ENCODE results near the gene CDC42EP1.

- TF ChIP-seq TP53 (CRISPR knock-in tag; IDR thresholded peaks at IDR 0.05), result no peak
- TF ChIP-seq, protein P1, sequence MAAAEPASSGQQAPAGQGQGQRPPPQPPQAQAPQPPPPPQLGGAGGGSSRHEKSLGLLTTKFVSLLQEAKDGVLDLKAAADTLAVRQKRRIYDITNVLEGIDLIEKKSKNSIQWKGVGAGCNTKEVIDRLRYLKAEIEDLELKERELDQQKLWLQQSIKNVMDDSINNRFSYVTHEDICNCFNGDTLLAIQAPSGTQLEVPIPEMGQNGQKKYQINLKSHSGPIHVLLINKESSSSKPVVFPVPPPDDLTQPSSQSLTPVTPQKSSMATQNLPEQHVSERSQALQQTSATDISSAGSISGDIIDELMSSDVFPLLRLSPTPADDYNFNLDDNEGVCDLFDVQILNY (CRISPR knock-in tag; IDR thresholded peaks at IDR 0.05), result no peak
- no peak for TF ChIP-seq IRF2 (CRISPR knock-in tag; IDR thresholded peaks at IDR 0.05; ENCODE audit: borderline replicate concordance, low read depth)
- no peak for TF ChIP-seq TCF7 (CRISPR knock-in tag; IDR thresholded peaks at IDR 0.05; ENCODE audit: low read depth)
Observed at GRCh38 chr22:37545703-37546436, 14.4 kb upstream of the CDC42EP1 start.

Data from WTC11 (cell line).